NCI-H446 treated with DMSO at 0.1 percent for 48 hours (cell line): ENCODE results near the gene NAXD.
"Not testable (repeated sequence)": the region's sequence is repeated elsewhere in the genome, so short reads cannot be mapped to it uniquely, and the experiment has no call there.

Experiments used
- DNase-seq: peaks from one replicate; lab custom pipeline; 2025; lab: John Stamatoyannopoulos, UW

NAXD gene

DNA sequence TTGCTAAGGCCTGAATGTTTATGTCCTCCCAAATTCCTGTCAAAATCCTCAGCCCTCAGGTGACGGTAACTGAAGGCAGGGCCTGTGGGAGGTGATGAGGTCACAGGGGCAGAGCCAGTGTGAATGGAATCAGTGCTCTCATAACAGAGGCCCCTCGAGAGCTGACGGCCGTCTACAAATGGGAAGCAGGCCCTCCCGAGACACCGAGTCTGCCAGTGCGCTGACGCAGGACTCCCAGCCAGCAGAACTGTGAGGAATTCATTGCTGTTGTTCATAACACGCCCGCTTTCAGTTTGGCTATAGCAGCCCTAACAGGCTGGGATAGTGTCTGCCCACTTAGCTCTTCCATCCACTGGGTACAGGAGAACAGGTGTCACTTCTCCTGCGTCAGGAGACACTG lies 49.3 kb downstream of the NAXD start:
- DNase-seq: no peak

DNA sequence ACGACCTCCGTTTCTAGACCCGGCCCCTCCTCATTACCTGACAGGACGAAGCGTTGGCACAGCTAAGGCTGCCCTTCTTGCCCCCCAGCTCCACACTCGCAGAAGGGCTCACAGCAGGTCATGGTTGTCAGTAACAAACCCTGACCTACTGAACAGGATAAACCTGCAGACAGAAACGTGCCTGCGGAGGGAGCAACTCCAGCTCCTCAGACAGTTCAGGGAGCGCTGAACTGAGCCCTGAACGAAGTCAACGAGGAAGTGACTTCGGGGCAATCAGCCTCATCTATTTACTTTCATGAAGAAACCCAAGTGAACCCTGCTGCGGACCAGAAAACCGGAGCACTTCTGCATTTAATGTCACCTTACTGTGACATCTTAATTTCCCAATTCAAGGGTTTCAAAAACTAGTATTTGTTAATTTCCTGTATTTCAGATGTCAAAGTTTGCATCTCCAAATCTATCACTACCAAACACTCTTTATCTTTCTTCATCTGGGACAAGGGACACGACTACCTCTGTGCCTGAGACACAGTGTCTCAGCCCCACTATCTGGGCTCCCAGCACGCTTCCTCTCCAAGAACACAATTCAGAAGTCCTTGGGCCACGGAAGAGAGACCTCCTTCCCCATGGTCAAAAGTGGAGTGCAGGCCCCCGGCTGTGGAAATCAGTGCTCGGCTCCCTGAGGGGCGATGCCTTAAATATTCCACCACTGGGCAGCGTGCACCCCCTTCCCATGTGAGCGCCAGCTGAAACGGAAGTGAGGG lies 50.3 kb downstream of the NAXD start:
- no peak for DNase-seq

DNA sequence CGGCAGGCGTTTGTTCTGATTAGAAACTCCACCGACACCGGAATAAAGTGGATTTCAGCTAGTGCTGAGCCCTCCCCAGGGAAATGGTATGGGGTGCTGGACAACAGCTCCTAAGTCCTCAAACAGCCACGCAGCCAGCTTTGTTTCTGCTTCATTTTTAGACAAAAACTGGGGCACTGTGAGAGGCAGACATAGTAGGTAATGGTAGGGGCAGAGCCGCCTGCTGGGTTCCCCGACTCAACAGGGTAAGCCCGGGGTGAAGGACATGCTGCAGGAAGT lies 50.8 kb downstream of the NAXD start:
- no peak for DNase-seq

DNA sequence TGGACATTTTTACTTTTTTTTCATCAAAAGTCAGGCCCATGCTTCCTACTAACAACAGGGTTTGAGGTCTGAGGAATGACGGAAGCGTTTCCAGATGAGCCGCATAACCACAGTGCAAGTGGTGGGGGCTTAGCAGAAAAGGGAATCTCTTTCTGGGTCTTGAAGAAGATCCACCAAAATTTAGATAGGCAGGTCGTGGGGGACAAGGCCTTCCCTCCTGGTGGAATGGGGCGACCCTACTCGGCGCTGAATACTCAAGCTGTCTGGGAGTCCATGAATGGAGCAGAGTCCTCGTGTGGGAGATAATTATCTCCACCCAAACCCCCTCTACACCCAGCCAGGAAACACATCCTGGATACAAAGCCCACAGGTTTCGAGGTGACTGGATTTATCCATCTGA lies 53.7 kb downstream of the NAXD start:
- DNase-seq: no peak

DNA sequence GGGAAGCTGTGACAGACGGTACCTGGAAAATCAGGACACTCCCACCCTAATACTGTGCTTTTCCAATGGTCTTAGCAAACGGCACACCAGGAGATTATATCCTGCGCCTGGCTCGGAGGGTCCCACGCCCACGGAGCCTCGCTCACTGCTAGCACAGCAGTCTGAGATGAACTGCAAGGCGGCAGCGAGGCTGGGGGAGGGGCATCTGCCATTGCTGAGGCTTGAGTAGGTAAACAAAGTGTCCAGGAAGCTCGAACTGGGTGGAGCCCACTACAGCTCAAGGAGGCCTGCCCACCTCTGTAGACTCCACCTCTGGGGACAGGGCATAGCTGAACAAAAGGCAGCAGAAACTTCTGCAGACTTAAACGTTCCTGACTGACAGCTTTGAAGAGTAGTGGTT lies 54.5 kb downstream of the NAXD start:
- not testable (repeated sequence) for DNase-seq

DNA sequence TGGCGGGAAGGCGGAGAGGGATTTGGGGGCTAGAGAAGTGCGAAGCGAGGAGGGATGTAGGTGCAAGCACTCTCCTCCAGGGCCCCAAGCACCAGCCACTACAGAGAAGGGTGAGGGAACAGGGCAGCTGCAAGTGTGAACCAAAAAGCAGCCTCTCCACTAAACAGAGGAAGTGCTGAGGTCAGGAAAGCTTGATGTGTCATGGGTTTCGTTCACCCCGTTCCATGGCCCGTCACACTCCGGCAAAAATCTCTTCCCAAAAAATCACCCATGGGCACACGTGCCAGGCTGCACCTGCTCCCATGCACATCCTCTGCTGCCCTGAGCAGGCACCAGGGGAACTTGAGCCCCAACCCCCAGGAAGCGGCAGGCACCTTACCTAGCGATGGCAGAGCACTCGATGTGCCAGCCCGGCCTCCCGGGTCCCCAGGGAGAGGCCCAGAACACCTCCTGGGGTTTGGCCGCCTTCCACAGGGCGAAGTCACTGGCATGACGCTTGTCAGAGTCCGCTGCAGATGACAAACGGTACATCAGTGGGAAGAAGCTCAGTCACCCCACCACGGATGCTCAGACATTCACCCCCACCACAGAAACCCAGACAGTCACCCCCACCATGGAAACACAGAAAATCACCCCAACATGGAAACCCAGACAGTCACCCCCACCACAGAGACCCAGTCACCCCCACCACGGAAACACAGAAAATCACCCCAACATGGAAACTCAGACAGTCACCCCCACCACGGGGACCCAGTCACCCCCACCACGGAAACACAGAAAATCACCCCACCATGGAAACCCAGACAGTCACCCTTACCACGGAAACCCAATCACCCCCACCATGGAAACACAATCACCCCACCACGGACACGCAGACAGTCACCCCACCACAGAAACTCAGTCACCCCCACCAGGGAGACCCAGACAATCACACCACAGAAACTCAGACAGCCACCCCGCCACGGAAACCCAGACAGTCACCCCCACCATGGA lies 61.5 kb downstream of the NAXD start:
- DNase-seq: no peak

DNA sequence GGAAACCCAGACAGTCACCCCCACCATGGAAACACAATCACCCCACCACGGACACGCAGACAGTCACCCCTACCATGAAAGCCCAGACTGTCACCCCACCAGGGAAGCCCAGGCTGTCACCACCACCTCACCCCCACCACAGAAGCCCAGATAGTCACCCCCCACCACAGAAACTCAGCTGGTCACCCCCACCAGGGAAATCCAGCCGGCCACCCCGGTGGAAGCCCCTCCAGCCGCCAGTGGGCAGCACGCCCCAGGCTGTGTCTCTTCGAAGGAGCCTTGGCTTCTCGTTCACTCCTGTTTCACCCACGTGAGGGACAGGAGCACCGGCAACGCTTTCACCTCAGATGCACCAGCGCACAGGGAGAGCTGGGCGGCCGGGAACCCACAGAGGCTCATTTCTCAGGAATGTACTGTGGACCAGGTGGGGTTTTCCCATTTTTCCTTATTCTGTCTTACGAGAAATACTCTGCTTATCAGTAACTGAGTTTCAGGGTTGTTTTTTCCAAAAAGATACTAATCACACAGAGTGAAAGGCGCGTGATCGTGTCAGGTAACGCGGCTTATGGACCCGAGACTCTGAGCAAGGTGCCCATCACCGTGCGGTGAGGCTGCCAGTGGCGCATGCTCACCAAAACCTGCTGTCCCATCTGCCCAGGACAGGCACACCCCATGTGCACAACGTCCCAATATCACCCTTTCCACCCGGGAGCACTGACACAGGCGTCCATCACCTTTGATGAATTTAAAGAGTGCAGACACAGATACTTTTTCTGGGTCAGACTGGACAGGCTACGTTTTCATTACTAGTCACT lies 62.6 kb downstream of the NAXD start:
- DNase-seq: no peak

DNA sequence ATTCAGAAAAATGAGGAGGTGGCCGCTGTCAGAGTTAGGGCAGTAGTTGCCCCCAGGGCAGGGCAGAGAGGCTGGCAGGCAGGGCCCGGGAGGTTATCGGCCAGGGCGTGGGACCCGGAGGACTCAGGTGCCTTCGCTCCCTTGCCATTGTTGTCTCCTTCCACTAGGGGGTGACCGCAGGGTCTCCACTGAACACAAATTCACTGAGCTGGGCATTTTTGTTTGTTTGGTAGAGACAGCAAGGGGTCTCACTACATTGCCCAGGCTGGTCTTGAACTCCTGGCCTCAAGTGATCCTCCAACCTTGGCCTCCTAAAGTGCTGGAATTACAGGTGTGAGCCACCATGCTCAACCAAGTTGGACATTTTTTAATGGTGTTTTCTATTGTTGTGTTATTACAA lies 65.5 kb downstream of the NAXD start:
- DNase-seq: no peak

DNA sequence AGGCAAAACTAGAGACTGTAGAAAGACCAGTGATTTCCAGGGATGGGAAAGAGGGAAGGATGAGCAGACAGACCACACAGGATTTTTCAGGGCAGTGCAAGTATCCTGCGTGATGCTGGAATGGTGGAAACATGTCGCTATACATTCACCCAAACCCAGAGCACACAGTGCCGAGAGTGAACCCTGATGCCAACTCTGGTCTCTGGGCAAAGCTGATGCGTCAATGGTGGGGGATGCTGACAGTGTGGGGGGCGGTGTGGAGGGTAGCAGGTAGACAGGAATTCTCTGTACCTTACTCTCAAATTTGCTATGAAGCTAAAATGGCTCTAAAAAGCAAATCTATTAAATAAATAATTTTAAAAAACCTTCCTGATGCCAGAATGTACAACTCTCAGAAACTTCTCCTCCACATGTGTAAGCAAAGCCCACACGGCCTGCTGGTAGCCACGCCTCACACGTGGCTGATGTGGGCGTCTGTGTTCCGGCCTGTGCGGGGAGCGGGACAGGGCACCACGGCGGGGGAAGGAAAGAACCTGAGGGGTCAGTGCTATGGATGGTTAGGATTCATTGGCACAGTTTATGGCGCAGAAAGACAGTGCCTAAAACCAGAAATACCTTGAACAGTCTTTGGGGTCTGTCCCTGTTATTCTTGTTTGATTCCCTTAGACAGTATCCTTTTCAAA lies 66.7 kb downstream of the NAXD start:
- no peak for DNase-seq

DNA sequence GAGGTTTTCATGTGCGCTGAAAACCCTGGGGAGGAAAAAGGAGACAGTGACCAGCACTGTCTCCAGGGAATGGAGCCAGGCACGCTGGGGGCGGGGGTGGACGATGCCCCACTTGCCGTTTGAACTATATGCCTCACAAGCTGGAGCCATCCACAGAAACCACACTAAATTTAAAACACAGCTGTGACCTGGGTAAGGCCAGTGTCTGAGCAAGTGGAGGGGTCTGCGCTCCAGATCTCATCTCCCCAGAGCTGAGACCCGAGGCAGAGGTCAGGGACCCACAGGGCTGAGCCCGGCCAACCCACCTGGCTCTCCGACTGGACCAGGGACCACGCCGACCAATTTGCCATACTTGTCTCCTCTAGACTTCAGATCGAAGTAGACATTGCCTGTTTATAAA lies 67.4 kb downstream of the NAXD start:
- no peak for DNase-seq

DNA sequence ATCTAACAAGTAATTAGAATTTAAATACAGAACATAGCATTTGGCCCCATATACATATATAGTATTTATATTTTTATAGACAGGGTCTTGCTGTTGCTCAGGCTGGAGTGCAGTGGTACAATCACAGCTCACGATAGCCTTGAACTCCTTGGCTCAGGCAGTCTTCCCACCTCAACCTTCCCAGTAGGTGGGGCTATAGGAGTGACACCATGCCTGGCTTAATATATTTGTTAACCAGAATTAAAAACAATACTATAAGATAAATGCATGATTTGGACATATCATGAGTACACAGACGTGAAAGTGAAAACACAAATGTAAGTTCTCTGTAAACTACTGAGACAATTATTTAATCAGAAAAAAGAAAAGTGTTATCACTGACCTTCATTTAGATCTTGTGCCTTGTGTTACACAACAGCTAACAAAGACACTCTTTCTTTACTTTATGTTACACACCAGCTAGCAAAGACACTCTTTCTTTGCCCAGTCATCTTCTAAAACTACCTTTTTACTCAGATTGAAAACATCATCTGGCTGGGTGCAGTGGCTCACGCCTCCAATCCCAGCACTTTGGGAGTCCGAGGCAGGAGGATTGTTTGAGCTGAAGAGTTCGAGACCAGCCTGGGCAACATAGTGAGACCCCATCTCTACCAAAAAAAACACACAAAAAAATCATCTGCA lies 68.0 kb downstream of the NAXD start:
- DNase-seq: no peak

DNA sequence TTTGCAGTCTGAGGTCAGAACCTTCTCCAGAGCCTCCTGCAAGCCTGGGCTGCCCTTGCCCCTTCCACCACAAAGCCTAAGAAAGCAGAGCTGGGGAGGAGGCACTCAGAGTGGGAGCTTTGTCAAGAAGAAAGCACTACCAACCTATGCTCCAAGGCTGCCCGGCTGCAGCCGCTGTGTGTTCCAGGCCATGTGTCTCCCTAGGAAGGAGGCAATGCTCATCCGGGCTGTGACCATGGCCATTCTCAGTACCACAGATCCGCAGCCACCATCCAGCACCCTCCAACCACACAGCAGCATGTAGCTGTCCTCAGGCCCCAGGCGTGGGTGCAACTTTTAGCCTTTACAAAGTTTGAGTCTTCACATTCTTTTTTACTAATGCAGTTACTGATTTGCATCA lies 68.6 kb downstream of the NAXD start:
- DNase-seq: no peak

DNA sequence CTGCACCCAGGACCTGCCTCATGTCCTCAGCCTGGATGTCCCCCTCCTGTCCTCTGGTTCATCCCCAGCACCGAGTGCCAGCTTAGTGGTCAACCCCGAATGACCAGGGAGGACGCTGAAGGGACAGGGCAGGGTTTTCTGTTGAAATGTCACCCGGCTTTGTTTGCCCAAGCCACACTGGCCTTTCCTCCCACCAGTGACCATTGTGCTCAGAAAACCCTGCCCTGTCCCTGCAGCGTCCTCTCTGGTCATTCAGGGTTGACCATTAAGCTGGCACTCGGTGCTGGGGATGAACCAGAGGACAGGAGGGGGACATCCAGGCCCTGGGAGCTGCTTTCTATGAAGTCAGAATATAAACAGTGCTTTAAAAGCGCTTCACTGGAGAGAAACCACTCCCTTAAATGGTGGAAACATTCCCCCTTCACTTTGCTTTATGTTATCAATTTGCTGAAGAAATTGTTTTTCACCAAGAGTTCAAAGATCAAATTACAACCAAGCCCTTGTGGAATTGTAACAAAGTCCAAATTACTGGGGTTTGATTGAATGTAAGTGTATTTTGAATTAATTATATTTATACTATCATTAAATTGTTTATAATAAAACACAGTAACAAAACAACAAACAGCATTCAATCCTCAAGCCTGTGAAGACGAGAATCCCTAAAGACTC lies 69.2 kb downstream of the NAXD start:
- DNase-seq: no peak

DNA sequence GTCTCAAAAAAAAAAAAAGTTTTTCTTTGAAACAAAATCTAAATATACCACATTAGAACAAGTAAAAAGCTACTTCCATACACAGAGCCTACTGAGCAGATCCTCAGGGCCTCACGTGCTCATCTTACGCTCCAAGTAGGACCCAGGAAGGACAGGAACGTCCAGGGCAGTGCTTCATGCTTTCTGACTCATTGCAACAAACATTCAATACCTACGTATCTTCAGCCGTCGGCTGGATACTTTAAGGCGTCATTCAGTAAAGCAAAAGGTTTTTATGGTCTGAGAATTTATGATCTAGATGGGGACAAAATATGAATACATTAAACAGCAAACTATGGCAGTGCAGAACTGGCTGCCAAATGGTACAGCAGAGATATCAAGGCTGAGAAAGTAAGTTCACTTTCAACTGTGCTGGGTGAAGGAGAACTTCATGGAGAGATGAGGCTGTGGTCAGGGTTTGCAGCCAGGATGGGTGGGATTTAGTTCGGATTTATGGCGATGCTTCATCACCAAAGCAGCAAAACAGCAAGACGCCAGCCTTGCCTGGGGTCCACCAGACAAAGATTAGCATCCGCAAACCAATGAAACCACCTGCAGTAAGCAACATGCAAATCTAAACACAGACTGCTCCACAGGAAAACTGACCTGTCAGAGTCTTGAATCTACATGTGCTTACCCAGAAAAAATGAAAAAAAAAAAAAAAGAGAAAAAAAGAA lies 70.1 kb downstream of the NAXD start:
- DNase-seq: no peak

DNA sequence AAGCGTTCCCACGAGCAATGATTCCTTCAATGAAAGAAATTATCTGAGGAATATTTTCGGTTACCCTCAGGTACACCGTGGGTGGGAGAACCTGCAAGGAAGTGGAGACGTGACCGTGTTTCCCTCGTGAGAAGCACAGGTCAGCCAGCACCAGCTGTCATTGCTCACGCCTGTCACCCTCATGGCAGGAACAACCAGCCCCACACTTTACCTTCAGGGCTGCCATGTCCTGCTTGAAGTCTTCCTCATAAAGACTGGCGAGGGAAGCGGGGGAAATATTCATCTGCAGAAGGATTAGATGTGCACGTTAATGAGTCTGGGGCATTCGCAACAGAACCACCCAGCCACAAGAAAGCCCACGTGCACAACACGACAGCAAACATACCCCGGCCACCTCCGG lies 72.4 kb downstream of the NAXD start:
- no peak for DNase-seq

DNA sequence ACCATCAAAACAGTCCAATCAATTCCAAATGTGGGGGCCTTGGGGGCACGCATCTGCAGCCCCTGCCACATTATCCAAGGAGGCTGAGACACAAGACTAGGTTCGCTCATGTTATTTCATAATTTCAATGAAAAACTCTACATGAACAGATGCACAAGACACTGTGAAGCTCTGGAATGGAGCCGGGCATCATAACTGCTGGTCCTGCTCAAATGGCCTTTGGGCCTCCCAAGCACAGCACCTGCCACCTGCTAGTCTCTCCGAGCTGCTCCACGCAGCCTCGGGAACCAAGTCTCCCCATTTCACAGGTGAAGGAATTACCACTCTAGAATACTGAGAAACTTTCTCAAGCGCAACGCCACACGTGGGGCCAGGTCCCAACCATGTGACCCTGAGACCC lies 73.7 kb downstream of the NAXD start:
- no peak for DNase-seq
